H9 (cell line): ENCODE results near the gene CDH20. TPM values are rescaled to one million over a fixed set of nuclear protein-coding genes. Genes with fewer than 3 reads are reported as not detected.

Experiments
- DNase-seq: peaks from one replicate; pipeline ENCODE4 v3.0.0-alpha.2; 2017
- H2AFZ ChIP-seq: one replicate; pipeline ENCODE4 v1.6.1; 2013; ENCODE audit warnings: mild to moderate bottlenecking, low read length, control low read depth, moderate library complexity
- H2AK5ac ChIP-seq: 2 replicates; pipeline ENCODE4 v1.6.1; 2013; ENCODE audit warnings: low read length, control low read depth, mixed read lengths; ENCODE audit not compliant: insufficient read length
- H2BK120ac ChIP-seq: one replicate; pipeline ENCODE4 v1.6.1; 2013; ENCODE audit warnings: low read depth, mild to moderate bottlenecking, low read length, control low read depth, inconsistent platforms; ENCODE audit not compliant: poor library complexity, severe bottlenecking
- H2BK12ac ChIP-seq: 2 replicates; pipeline ENCODE4 v1.6.1; 2013; ENCODE audit warnings: low read length, control low read depth, mixed read lengths, low read depth; ENCODE audit not compliant: insufficient read length
- H2BK15ac ChIP-seq: 2 replicates; pipeline ENCODE4 v1.6.1; 2013; ENCODE audit warnings: low read depth, low read length, control low read depth
- H2BK20ac ChIP-seq: one replicate; pipeline ENCODE4 v1.6.1; 2013; ENCODE audit warnings: low read depth, mild to moderate bottlenecking, low read length, control low read depth, inconsistent platforms; ENCODE audit not compliant: poor library complexity, severe bottlenecking
- H2BK5ac ChIP-seq: 2 replicates; pipeline ENCODE4 v1.6.1; 2013; ENCODE audit warnings: low read length, control low read depth, mixed read lengths; ENCODE audit not compliant: insufficient read length
- H3K14ac ChIP-seq: 2 replicates; pipeline ENCODE4 v1.6.1; 2013; ENCODE audit warnings: low read length, control low read depth; ENCODE audit not compliant: insufficient read depth
- H3K18ac ChIP-seq: 2 replicates; pipeline ENCODE4 v1.6.1; 2013; ENCODE audit warnings: low read depth, mild to moderate bottlenecking, mixed read lengths, low read length, control low read depth; ENCODE audit not compliant: insufficient read length
- H3K23ac ChIP-seq: 2 replicates; pipeline ENCODE4 v1.6.1; 2013; ENCODE audit warnings: low read length, control low read depth, mixed read lengths, low read depth; ENCODE audit not compliant: insufficient read length
- H3K23me2 ChIP-seq: 2 replicates; pipeline ENCODE4 v1.6.1; 2013; ENCODE audit warnings: low read depth, mild to moderate bottlenecking, mixed read lengths, low read length, control low read depth; ENCODE audit not compliant: insufficient read length, poor library complexity, severe bottlenecking
- H3K27ac ChIP-seq: 2 replicates; pipeline ENCODE4 v1.5.1; 2013; ENCODE audit warnings: low read length, control low read depth, mixed read lengths, low read depth; ENCODE audit not compliant: insufficient read length
- H3K27me3 ChIP-seq: 2 replicates; pipeline ENCODE4 v1.6.1; 2013; ENCODE audit warnings: low read length, control low read depth, inconsistent platforms; ENCODE audit not compliant: insufficient read depth
- H3K4ac ChIP-seq: 2 replicates; pipeline ENCODE4 v1.6.1; 2013; ENCODE audit warnings: low read depth, mild to moderate bottlenecking, control low read depth, inconsistent platforms, low read length, moderate library complexity
- H3K4me1 ChIP-seq: 2 replicates; pipeline ENCODE4 v1.6.1; 2013; ENCODE audit warnings: low read length, control low read depth, inconsistent platforms; ENCODE audit not compliant: insufficient read depth
- H3K4me2 ChIP-seq: 2 replicates; pipeline ENCODE4 v1.6.1; 2013; ENCODE audit warnings: low read length, control low read depth, mixed read lengths; ENCODE audit not compliant: insufficient read length, insufficient read depth
- H3K56ac ChIP-seq: 2 replicates; pipeline ENCODE4 v1.6.1; 2013; ENCODE audit warnings: low read depth, mild to moderate bottlenecking, mixed read lengths, low read length, control low read depth; ENCODE audit not compliant: insufficient read length
- H3K79me1 ChIP-seq: 2 replicates; pipeline ENCODE4 v1.6.1; 2013; ENCODE audit warnings: low read depth, mild to moderate bottlenecking, moderate library complexity, low read length, control low read depth, inconsistent platforms; ENCODE audit not compliant: insufficient read depth, poor library complexity, severe bottlenecking
- H3K79me2 ChIP-seq: 2 replicates; pipeline ENCODE4 v1.6.1; 2013; ENCODE audit warnings: low read length, control low read depth, inconsistent platforms; ENCODE audit not compliant: insufficient read depth
- H3K9ac ChIP-seq: 2 replicates; pipeline ENCODE4 v1.6.1; 2013; ENCODE audit warnings: low read length, control low read depth, mixed read lengths; ENCODE audit not compliant: insufficient read length; ENCODE audit errors: extremely low read depth
- H3K9me3 ChIP-seq: one replicate; pipeline ENCODE4 v1.6.1; 2013; ENCODE audit warnings: low read depth, low read length, inconsistent platforms; ENCODE audit not compliant: control insufficient read depth
- H3T11ph ChIP-seq: one replicate; pipeline ENCODE4 v1.6.1; 2013; ENCODE audit warnings: mild to moderate bottlenecking, low read length, control low read depth, inconsistent platforms
- H4K20me1 ChIP-seq: one replicate; pipeline ENCODE4 v1.6.1; 2013; ENCODE audit not compliant: control insufficient read depth, insufficient read length, insufficient read depth
- H4K5ac ChIP-seq: 2 replicates; pipeline ENCODE4 v1.6.1; 2013; ENCODE audit warnings: low read depth, mild to moderate bottlenecking, mixed read lengths, low read length, control low read depth; ENCODE audit not compliant: insufficient read length
- H4K8ac ChIP-seq: replicated peaks from 2 replicates; pipeline ENCODE4 v1.6.1; 2013; ENCODE audit warnings: low read length, control low read depth, mixed read lengths, low read depth; ENCODE audit not compliant: insufficient read length
- H4K91ac ChIP-seq: 2 replicates; pipeline ENCODE4 v1.6.1; 2013; ENCODE audit warnings: low read depth, mild to moderate bottlenecking, moderate library complexity, mixed read lengths, low read length, control low read depth; ENCODE audit not compliant: insufficient read length
- H3K27ac Mint-ChIP-seq, 3 experiments: 2 replicates in 2 of 3; 3 replicates in 1 of 3; pipeline ENCODE4 v1.8.0; 2020 to 2021; ENCODE audit warnings: mixed read lengths in 3 of 3, mild to moderate bottlenecking in 1 of 3, moderate library complexity in 1 of 3
- H3K27me3 Mint-ChIP-seq: 2 replicates; pipeline ENCODE4 v1.8.0; 2021; ENCODE audit warnings: low read depth, mild to moderate bottlenecking, moderate library complexity, mixed read lengths
- H3K36me3 Mint-ChIP-seq, 3 experiments: 2 replicates in 2 of 3; 3 replicates in 1 of 3; pipeline ENCODE4 v1.8.0; 2020 to 2021; ENCODE audit warnings: low read depth in 3 of 3, mixed read lengths in 3 of 3; ENCODE audit not compliant: insufficient read depth in 1 of 3
- H3K4me1 Mint-ChIP-seq, 2 experiments: 2 replicates each; pipeline ENCODE4 v1.8.0; 2020; ENCODE audit warnings: mixed read lengths in 2 of 2
- H3K4me3 Mint-ChIP-seq, 2 experiments: 2 replicates in 1 of 2; 3 replicates in 1 of 2; pipeline ENCODE4 v1.8.0; 2020 to 2021; ENCODE audit warnings: mild to moderate bottlenecking in 2 of 2, mixed read lengths in 2 of 2, moderate library complexity in 1 of 2
- H3K9me3 Mint-ChIP-seq, 2 experiments: 2 replicates in 1 of 2; 3 replicates in 1 of 2; pipeline ENCODE4 v1.8.0; 2020; ENCODE audit warnings: mild to moderate bottlenecking in 2 of 2, mixed read lengths in 2 of 2, moderate library complexity in 1 of 2
- CTCF ChIP-seq: fragments of 200-600 bp; sonication (generic); conservative IDR thresholded peaks from 3 replicates; pipeline ENCODE4 v1.8.0; 2021; ENCODE audit warnings: antibody characterized with exemption, mild to moderate bottlenecking
- WGBS: extraction: QIAGEN DNeasy Blood & Tissue Kit; methylation state at CpG from one replicate; pipeline ENCODE4 v1.1.7; 2013; ENCODE audit warnings: missing lambda C conversion rate, low lambda C conversion rate, mixed read lengths; ENCODE audit not compliant: insufficient read length; ENCODE audit errors: extremely low coverage; 5-methylcytosine and 5-hydroxymethylcytosine counted together
- total RNA-seq: library from RNA; stranded (reverse); gene quantifications from 2 replicates; pipeline ENCODE4 v1.2.1, GENCODE V29; 2021

Gene CDH20
- total RNA-seq, 1 experiment from 2014 or later = not detected

DNA sequence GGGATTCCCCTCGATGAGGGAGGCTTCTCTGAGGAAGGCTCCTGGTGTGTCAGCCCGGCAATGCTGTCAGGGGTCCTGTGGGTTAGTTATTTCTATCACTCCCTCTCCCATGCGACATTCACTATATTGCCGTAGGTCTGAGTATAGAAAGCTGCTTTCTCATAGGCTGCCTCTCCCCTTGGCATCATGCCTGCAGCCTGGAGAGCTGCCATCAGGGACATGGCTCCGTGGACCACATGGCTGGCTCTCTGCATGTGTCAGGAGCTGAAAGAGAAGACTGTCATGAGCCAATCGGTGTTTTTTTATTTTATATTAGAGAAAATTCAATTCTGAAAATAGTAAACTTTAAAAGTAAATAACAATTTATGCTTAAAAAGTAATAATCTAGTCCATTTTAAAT lies 198.0 kb downstream of the CDH20 start:
- Histone ChIP-seq H3K27ac (no peak overlapping the region), H2BK5ac (no peak overlapping the region), H3K9me3 (no peaks in the 10 kb centered on the region), H3K79me2 (no peaks in the 10 kb centered on the region), H3K79me1 (no peaks in the 10 kb centered on the region), H2BK120ac (no peak overlapping the region), H2AK5ac (no peak overlapping the region), H3K9ac (no peak overlapping the region), H4K8ac (no peak overlapping the region), H2BK12ac (no peak overlapping the region), H2AFZ (no peak overlapping the region), H3K23me2 (no peaks in the 10 kb centered on the region), H3T11ph (no peak overlapping the region), H4K91ac (no peak overlapping the region), H3K4ac (no peak overlapping the region), H3K27me3 (no peaks in the 10 kb centered on the region), H4K5ac (no peak overlapping the region), H2BK20ac (no peak overlapping the region), H3K23ac (no peak overlapping the region), H3K4me2 (no peak overlapping the region), H2BK15ac (no peak overlapping the region), H3K14ac (no peak overlapping the region), H3K18ac (no peak overlapping the region), H3K4me1 (no peaks in the 10 kb centered on the region), H3K56ac (no peak overlapping the region), H4K20me1 (no peaks in the 10 kb centered on the region)
- no peak for TF ChIP-seq CTCF
- no peaks in the 10 kb centered on the region for H3K27me3 Mint-ChIP-seq
- 0 out of 4 replicates have a peak, but pooled peaks cover 0 to 2% of the 10 kb centered on the region in 2 experiments for H3K4me1 Mint-ChIP-seq
- no peaks in the 10 kb centered on the region for H3K36me3 Mint-ChIP-seq
- no peak for DNase-seq
- H3K27ac Mint-ChIP-seq = no peak overlapping the region
- no peak overlapping the region for H3K4me3 Mint-ChIP-seq
- no CpG with 5 or more reads among the region's 6 CpGs for WGBS
- H3K9me3 Mint-ChIP-seq = no peaks in the 10 kb centered on the region
